GM23338 (cell line): ENCODE data around the gene UFD1. TPM values are rescaled to one million over a fixed set of nuclear protein-coding genes. Genes with fewer than 3 reads are reported as not detected.

Source experiments
- ATAC-seq: fragments of 200-7000 bp; cut with Tn5 transposase; 3 replicates; pipeline ENCODE4 v1.9.1; 2020
- DNase-seq: peaks from one replicate; pipeline ENCODE4 v3.0.0-alpha.2; 2015; ENCODE audit warnings: low spot score
- H2AFZ ChIP-seq: fragments of 200-600 bp; sonication (generic); 2 replicates; pipeline ENCODE4 v1.8.0; 2016; ENCODE audit warnings: antibody characterized with exemption, mild to moderate bottlenecking, moderate library complexity
- H3F3A ChIP-seq: fragments of 200-600 bp; sonication (generic); replicated peaks from 2 replicates; pipeline ENCODE4 v1.8.0; 2017; ENCODE audit warnings: antibody characterized with exemption, mixed run types, low read depth
- H3K27ac ChIP-seq: fragments of 200-600 bp; sonication (generic); 2 replicates; pipeline ENCODE4 v1.6.1; 2016; ENCODE audit warnings: low read depth
- H3K27me3 ChIP-seq: fragments of 200-600 bp; sonication (generic); 2 replicates; pipeline ENCODE4 v1.8.0; 2016; ENCODE audit warnings: mild to moderate bottlenecking, mixed run types, moderate library complexity; ENCODE audit not compliant: insufficient read depth
- H3K36me3 ChIP-seq: fragments of 200-600 bp; sonication (generic); 2 replicates; pipeline ENCODE4 v1.8.0; 2016; ENCODE audit warnings: mild to moderate bottlenecking; ENCODE audit not compliant: insufficient read depth
- H3K4me1 ChIP-seq: fragments of 200-600 bp; sonication (generic); 2 replicates; pipeline ENCODE4 v1.8.0; 2016; ENCODE audit warnings: mild to moderate bottlenecking, moderate library complexity; ENCODE audit not compliant: insufficient read depth
- H3K4me2 ChIP-seq: fragments of 200-600 bp; sonication (generic); 2 replicates; pipeline ENCODE4 v1.7.1; 2017; ENCODE audit warnings: mixed run types
- H3K4me3 ChIP-seq: fragments of 200-600 bp; sonication (generic); 2 replicates; pipeline ENCODE4 v1.6.1; 2016; ENCODE audit warnings: mixed run types
- H3K79me2 ChIP-seq: fragments of 200-600 bp; sonication (generic); replicated peaks from 2 replicates; pipeline ENCODE4 v1.8.0; 2017; ENCODE audit warnings: mild to moderate bottlenecking; ENCODE audit not compliant: insufficient read depth
- H3K9me2 ChIP-seq: fragments of 200-600 bp; sonication (generic); 2 replicates; pipeline ENCODE4 v1.8.0; 2017; ENCODE audit not compliant: insufficient read depth
- H4K20me1 ChIP-seq: fragments of 200-600 bp; sonication (generic); replicated peaks from 2 replicates; pipeline ENCODE4 v1.8.0; 2017; ENCODE audit warnings: mild to moderate bottlenecking; ENCODE audit not compliant: insufficient read depth
- H3K27ac Mint-ChIP-seq: 2 replicates; pipeline ENCODE4 v1.8.0; 2020; ENCODE audit warnings: inconsistent platforms, mild to moderate bottlenecking, moderate library complexity, mixed read lengths
- H3K27me3 Mint-ChIP-seq: 3 replicates; pipeline ENCODE4 v1.8.0; 2022; ENCODE audit warnings: low read depth, mild to moderate bottlenecking, moderate library complexity, mixed read lengths, inconsistent platforms; ENCODE audit not compliant: insufficient read depth, poor library complexity
- H3K36me3 Mint-ChIP-seq: 3 replicates; pipeline ENCODE4 v1.8.0; 2021; ENCODE audit warnings: low read depth, mild to moderate bottlenecking, inconsistent platforms, moderate library complexity, mixed read lengths
- H3K4me1 Mint-ChIP-seq: 3 replicates; pipeline ENCODE4 v1.8.0; 2020; ENCODE audit warnings: mild to moderate bottlenecking, inconsistent platforms, mixed read lengths
- H3K4me3 Mint-ChIP-seq: 3 replicates; pipeline ENCODE4 v1.8.0; 2021; ENCODE audit warnings: moderate library complexity, mild to moderate bottlenecking, inconsistent platforms, mixed read lengths
- H3K9me3 Mint-ChIP-seq: 3 replicates; pipeline ENCODE4 v1.8.0; 2020; ENCODE audit warnings: moderate library complexity, mild to moderate bottlenecking, inconsistent platforms, mixed read lengths
- CREB1 ChIP-seq: fragments of 250-450 bp; sonication (Bioruptor Pico); IDR thresholded peaks from 2 replicates; pipeline ENCODE4 v1.5.0; 2020; ENCODE audit warnings: low read depth, mild to moderate bottlenecking, moderate library complexity
- EZH2 ChIP-seq: fragments of 200-600 bp; sonication (generic); IDR thresholded peaks from one replicate; pipeline ENCODE4 v1.8.0; 2017; ENCODE audit warnings: antibody characterized with exemption, mild to moderate bottlenecking, low read depth; ENCODE audit not compliant: unreplicated experiment
- EZH2phosphoT487 ChIP-seq: fragments of 200-600 bp; sonication (generic); IDR thresholded peaks from one replicate; pipeline ENCODE4 v1.8.1; 2018; ENCODE audit warnings: antibody characterized with exemption; ENCODE audit not compliant: unreplicated experiment
- JUNB ChIP-seq: IDR thresholded peaks from one replicate; pipeline ENCODE4 v1.6.1; 2016; ENCODE audit warnings: antibody characterized with exemption; ENCODE audit not compliant: unreplicated experiment
- NANOG ChIP-seq: IDR thresholded peaks from 2 replicates; pipeline ENCODE4 v1.6.1; 2016; ENCODE audit warnings: antibody characterized with exemption, borderline replicate concordance
- POLR2AphosphoS5 ChIP-seq: IDR thresholded peaks from 2 replicates; pipeline ENCODE4 v1.6.1; 2016; ENCODE audit warnings: antibody characterized with exemption, low read depth
- STAT1 ChIP-seq: IDR thresholded peaks from one replicate; pipeline ENCODE4 v1.6.1; 2016; ENCODE audit warnings: antibody characterized with exemption; ENCODE audit not compliant: unreplicated experiment
- ZNF114 ChIP-seq: fragments of 250-450 bp; sonication (Bioruptor Pico); IDR thresholded peaks from 2 replicates; pipeline ENCODE4 v1.5.0; 2020; ENCODE audit warnings: mild to moderate bottlenecking, moderate library complexity
- ZNF331 ChIP-seq: fragments of 250-450 bp; sonication (Bioruptor Pico); IDR thresholded peaks from 2 replicates; pipeline ENCODE4 v1.5.0; 2020; ENCODE audit warnings: low read depth, mild to moderate bottlenecking, moderate library complexity
- polyA plus RNA-seq: library from polyadenylated mRNA; unstranded; fragments of >200 nt; fragmentation: Nextera tagmentation; extraction: Ambion mirVana; gene quantifications from 2 replicates; pipeline ENCODE4 v1.2.1, GENCODE V29; 2016
- total RNA-seq: library from RNA; depleted of rRNA; stranded (reverse); fragments of >200 nt; shearing (Covaris generic); gene quantifications from 2 replicates; pipeline ENCODE4 v1.2.3, GENCODE V29; 2014
- TF ChIP-seq, protein P1 (sequence below): IDR thresholded peaks from one replicate; pipeline ENCODE4 v1.6.1; 2018; ENCODE audit warnings: antibody characterized with exemption; ENCODE audit not compliant: unreplicated experiment
- TF ChIP-seq, protein P2 (sequence below), 2 experiments: fragments of 200-600 bp in 1 of 2; sonication (generic) in 1 of 2; conservative IDR thresholded peaks; 2 replicates each; pipeline versions ENCODE4 v1.5.1 to v1.6.1; 2016 to 2017; ENCODE audit warnings: antibody characterized with exemption in 2 of 2, low read depth in 2 of 2, mild to moderate bottlenecking in 2 of 2, moderate library complexity in 1 of 2

The UFD1 gene
- total and polyA plus RNA-seq, 2 experiments from 2014 or later: 53.5 to 93.8 TPM

DNA sequence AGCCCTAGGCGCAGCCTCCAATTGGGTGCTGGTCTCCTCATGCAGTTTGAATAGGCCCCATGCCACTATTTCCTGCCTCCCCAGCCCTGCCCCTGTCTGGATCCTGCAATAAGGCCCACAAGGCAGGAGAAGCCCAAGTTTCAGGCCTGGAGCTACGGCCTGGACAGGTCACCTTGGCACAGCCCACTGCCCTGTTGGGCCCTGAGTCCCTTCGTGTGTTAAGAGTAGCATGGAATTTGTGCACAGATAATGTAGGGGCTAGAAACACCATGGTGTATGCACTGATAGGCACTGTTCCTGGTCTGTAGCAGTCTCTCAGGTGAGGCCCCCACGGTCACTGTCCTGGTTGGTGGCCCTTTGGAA lies 20.9 kb upstream of the UFD1 start (continued):
- TF ChIP-seq NANOG (no peak), POLR2AphosphoS5 (no peak), ZNF114 (CRISPR knock-in tag) (no peak), EZH2 (no peak), STAT1 (no peak), ZNF331 (CRISPR knock-in tag) (no peak), CREB1 (CRISPR knock-in tag) (no peak), EZH2phosphoT487 (no peak), JUNB (no peak)
- TF ChIP-seq, protein P1, sequence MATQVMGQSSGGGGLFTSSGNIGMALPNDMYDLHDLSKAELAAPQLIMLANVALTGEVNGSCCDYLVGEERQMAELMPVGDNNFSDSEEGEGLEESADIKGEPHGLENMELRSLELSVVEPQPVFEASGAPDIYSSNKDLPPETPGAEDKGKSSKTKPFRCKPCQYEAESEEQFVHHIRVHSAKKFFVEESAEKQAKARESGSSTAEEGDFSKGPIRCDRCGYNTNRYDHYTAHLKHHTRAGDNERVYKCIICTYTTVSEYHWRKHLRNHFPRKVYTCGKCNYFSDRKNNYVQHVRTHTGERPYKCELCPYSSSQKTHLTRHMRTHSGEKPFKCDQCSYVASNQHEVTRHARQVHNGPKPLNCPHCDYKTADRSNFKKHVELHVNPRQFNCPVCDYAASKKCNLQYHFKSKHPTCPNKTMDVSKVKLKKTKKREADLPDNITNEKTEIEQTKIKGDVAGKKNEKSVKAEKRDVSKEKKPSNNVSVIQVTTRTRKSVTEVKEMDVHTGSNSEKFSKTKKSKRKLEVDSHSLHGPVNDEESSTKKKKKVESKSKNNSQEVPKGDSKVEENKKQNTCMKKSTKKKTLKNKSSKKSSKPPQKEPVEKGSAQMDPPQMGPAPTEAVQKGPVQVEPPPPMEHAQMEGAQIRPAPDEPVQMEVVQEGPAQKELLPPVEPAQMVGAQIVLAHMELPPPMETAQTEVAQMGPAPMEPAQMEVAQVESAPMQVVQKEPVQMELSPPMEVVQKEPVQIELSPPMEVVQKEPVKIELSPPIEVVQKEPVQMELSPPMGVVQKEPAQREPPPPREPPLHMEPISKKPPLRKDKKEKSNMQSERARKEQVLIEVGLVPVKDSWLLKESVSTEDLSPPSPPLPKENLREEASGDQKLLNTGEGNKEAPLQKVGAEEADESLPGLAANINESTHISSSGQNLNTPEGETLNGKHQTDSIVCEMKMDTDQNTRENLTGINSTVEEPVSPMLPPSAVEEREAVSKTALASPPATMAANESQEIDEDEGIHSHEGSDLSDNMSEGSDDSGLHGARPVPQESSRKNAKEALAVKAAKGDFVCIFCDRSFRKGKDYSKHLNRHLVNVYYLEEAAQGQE: no peak
- TF ChIP-seq, protein P2, sequence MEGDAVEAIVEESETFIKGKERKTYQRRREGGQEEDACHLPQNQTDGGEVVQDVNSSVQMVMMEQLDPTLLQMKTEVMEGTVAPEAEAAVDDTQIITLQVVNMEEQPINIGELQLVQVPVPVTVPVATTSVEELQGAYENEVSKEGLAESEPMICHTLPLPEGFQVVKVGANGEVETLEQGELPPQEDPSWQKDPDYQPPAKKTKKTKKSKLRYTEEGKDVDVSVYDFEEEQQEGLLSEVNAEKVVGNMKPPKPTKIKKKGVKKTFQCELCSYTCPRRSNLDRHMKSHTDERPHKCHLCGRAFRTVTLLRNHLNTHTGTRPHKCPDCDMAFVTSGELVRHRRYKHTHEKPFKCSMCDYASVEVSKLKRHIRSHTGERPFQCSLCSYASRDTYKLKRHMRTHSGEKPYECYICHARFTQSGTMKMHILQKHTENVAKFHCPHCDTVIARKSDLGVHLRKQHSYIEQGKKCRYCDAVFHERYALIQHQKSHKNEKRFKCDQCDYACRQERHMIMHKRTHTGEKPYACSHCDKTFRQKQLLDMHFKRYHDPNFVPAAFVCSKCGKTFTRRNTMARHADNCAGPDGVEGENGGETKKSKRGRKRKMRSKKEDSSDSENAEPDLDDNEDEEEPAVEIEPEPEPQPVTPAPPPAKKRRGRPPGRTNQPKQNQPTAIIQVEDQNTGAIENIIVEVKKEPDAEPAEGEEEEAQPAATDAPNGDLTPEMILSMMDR (conservative IDR thresholded peaks at IDR 0.05; ENCODE audit: low read depth in 2 of 2): no peak

DNA sequence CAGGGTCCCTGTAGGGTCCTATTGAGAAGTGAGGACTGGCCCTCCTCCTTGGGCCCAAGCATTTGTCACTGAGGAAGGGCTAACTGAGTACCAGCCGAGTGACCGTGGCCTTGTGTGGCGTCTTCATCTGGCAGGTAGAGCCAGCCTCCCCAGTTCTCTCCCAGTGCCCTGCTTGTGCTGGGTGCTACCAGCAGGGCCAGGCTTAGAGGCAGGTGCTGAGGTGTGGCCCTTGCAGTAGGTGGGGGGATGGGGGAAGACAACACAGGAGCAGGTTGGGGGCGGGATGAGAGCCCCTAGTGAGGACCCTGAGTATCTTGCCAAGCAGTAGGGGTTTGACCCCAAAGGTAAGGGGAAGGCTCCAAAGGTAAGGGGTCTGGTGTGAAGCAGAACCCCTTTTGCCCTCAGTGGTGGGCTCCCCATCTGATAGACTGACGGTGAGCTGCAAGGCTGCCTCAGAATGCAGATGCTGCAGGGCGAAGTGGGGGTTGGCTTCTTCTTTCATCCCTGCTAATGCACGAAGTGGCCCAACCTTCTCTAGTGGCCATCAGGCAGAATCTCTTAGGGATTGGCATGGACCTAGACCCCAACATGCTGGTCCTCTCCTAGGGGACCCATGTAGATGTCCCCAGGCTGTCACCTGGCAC lies 20.4 kb upstream of the UFD1 start:
- Mint-ChIP-seq H3K4me1 (peaks cover 6% of the 10 kb centered on the region), H3K27ac (no peak overlapping the region), H3K27me3 (peaks cover 4% of the 10 kb centered on the region), H3K4me3 (no peak overlapping the region), H3K36me3 (peaks cover 19% of the 10 kb centered on the region; the same call in 2 of the 3 replicates), H3K9me3 (no peaks in the 10 kb centered on the region)
- no peaks in the 10 kb centered on the region for H4K20me1 ChIP-seq
- no peaks in the 10 kb centered on the region for H3K9me2 ChIP-seq
- no peaks in the 10 kb centered on the region for H3K4me1 ChIP-seq
- H2AFZ ChIP-seq: no peak overlapping the region
- no peak for DNase-seq
- H3K36me3 ChIP-seq: peaks cover 13% of the 10 kb centered on the region; the same call in 1 of the 2 replicates
- H3K27ac ChIP-seq: no peak overlapping the region
- no peak overlapping the region for H3K4me2 ChIP-seq
- no peak overlapping the region for H3K4me3 ChIP-seq
- H3K79me2 ChIP-seq: no peaks in the 10 kb centered on the region
- H3F3A ChIP-seq: 0 out of 2 replicates have a peak, but pooled peaks cover 3% of the 10 kb centered on the region
- no peaks in the 10 kb centered on the region for H3K27me3 ChIP-seq
- ATAC-seq: no peak
- TF ChIP-seq, protein P1: no peak
- TF ChIP-seq, protein P2 (conservative IDR thresholded peaks at IDR 0.05; ENCODE audit: low read depth in 2 of 2): no peak
- no peak for TF ChIP-seq CREB1 (CRISPR knock-in tag)
- no peak for TF ChIP-seq STAT1
- TF ChIP-seq JUNB: no peak
- TF ChIP-seq EZH2phosphoT487: no peak
